HUES64 (cell line): ENCODE measurements around the gene RASGRF2.
"Not testable (repeated sequence)": the region's sequence is repeated elsewhere in the genome, so short reads cannot be mapped to it uniquely, and the experiment has no call there.

Source experiments
- H3K27ac ChIP-seq: 2 replicates; pipeline ENCODE4 v1.7.0; 2013; ENCODE audit warnings: low read depth, low read length, inconsistent platforms
- H3K27me3 ChIP-seq: 2 replicates; pipeline ENCODE4 v1.6.1; 2013; ENCODE audit warnings: mild to moderate bottlenecking, low read length; ENCODE audit not compliant: insufficient read depth
- H3K36me3 ChIP-seq: 2 replicates; pipeline ENCODE4 v1.6.1; 2013; ENCODE audit warnings: mild to moderate bottlenecking, low read length; ENCODE audit not compliant: insufficient read depth
- H3K4me1 ChIP-seq: 2 replicates; pipeline ENCODE4 v1.6.1; 2013; ENCODE audit warnings: mild to moderate bottlenecking, low read length, moderate library complexity; ENCODE audit not compliant: insufficient read depth
- H3K4me3 ChIP-seq: 2 replicates; pipeline ENCODE4 v1.5.1; 2013; ENCODE audit warnings: mild to moderate bottlenecking, low read length, moderate library complexity
- H3K9ac ChIP-seq: 2 replicates; pipeline ENCODE4 v1.6.1; 2013; ENCODE audit warnings: mild to moderate bottlenecking, low read depth, low read length
- H3K9me3 ChIP-seq: 2 replicates; pipeline ENCODE4 v1.6.1; 2013; ENCODE audit warnings: low read depth, low read length; ENCODE audit not compliant: insufficient read depth
- WGBS: fragments of 150-250, 120-280 bp; methylation state at CpG from one replicate; pipeline ENCODE4 v1.1.7; 2013; ENCODE audit warnings: missing lambda C conversion rate; 5-methylcytosine and 5-hydroxymethylcytosine counted together

RASGRF2 gene

GRCh38 chr5:81262796-81263195 is 302.6 kb downstream of the RASGRF2 start:
- not testable (repeated sequence) for H3K9ac ChIP-seq, H3K4me3 ChIP-seq, H3K36me3 ChIP-seq, H3K9me3 ChIP-seq, H3K27ac ChIP-seq, H3K27me3 ChIP-seq, H3K4me1 ChIP-seq
- 93% methylated on average over 1 of the region's 1 CpG for WGBS

- Histone ChIP-seq H3K4me3 (no peak overlapping the region), H3K4me1 (peaks cover 6% of the 10 kb centered on the region; the same call in 1 of the 2 replicates), H3K9me3 (no peaks in the 10 kb centered on the region), H3K36me3 (no peaks in the 10 kb centered on the region; the same call in 1 of the 2 replicates), H3K9ac (no peak overlapping the region), H3K27me3 (no peaks in the 10 kb centered on the region), H3K27ac (no peak overlapping the region)
Measured at GRCh38 chr5:81265101-81265500, 304.9 kb downstream of the RASGRF2 start.

GRCh38 chr5:81268521-81269196 is 308.5 kb downstream of the RASGRF2 start:
- peaks cover 17% of the 10 kb centered on the region; the same call in 1 of the 2 replicates for H3K4me1 ChIP-seq
- H3K36me3 ChIP-seq: no peaks in the 10 kb centered on the region; the same call in 1 of the 2 replicates
- H3K9me3 ChIP-seq: no peaks in the 10 kb centered on the region
- no peak overlapping the region for H3K9ac ChIP-seq
- 72% methylated on average over 3 of the region's 3 CpGs for WGBS
- H3K27me3 ChIP-seq: no peaks in the 10 kb centered on the region
- H3K27ac ChIP-seq: no peak overlapping the region
- no peak overlapping the region for H3K4me3 ChIP-seq

GRCh38 chr5:81269751-81270393 is 309.7 kb downstream of the RASGRF2 start:
- H3K9ac ChIP-seq: peak overlapping the region; percentile 32; the same call in 1 of the 2 replicates
- H3K4me3 ChIP-seq: no peak overlapping the region
- peak overlapping the region; percentile 56 for H3K27ac ChIP-seq
- no peaks in the 10 kb centered on the region for H3K36me3 ChIP-seq
- H3K27me3 ChIP-seq: no peaks in the 10 kb centered on the region
- H3K9me3 ChIP-seq: no peaks in the 10 kb centered on the region
- 68% methylated on average over 8 of the region's 8 CpGs for WGBS
- peaks cover 17% of the 10 kb centered on the region; the same call in 1 of the 2 replicates for H3K4me1 ChIP-seq

- H3K27ac ChIP-seq: peak overlapping the region; percentile 56
Measured at GRCh38 chr5:81270394-81271027, 310.3 kb downstream of the RASGRF2 start.

More at GRCh38 chr5:81270394-81271027, 310.3 kb downstream of the RASGRF2 start:
- H3K4me1 ChIP-seq: peaks cover 17% of the 10 kb centered on the region; the same call in 1 of the 2 replicates
- H3K27me3 ChIP-seq, H3K4me3 ChIP-seq, H3K36me3 ChIP-seq, H3K9me3 ChIP-seq: not testable (repeated sequence)
- WGBS: 73% methylated on average over 2 of the region's 2 CpGs
- 0 out of 2 replicates have a peak overlapping the region, but pooled peaks have one; percentile 32 for H3K9ac ChIP-seq
